ENCODE results near the gene CTTN. TPM values are rescaled to one million over a fixed set of nuclear protein-coding genes. Genes with fewer than 3 reads are reported as not detected.
"Not testable (repeated sequence)": the region's sequence is repeated elsewhere in the genome, so short reads cannot be mapped to it uniquely, and the experiment has no call there.

Gene CTTN
- total and polyA plus RNA-seq, 2 of the 8 experiments (the other 6 are each of a cell fraction or from before 2014, with no cell fraction given) = 84.6 to 216 TPM

GRCh38 chr11:70390882-70391281 lies 7.4 kb upstream of the CTTN start:
- peaks cover 0 to 12% (median 3%) of the 10 kb centered on the region in 4 experiments; a peak in 3 of 8 replicates for H3K36me3 ChIP-seq (ENCODE audit: control insufficient read depth in 2 of 4, insufficient read depth in 4 of 4, low read length in 3 of 4)
- H4K5ac ChIP-seq (ENCODE audit: insufficient read length, low read depth, low read length); H3K23ac ChIP-seq (ENCODE audit: insufficient read length); H2BK120ac ChIP-seq (replicated peaks; ENCODE audit: low read depth, low read length); H4K8ac ChIP-seq (ENCODE audit: extremely low read depth, insufficient read depth, low read length); H2BK12ac ChIP-seq (ENCODE audit: low read depth, low read length); POLR2A ChIA-PET (ENCODE audit: partially characterized antibody); H2AK5ac ChIP-seq (ENCODE audit: low read depth, low read length); H3K23me2 ChIP-seq (ENCODE audit: low read depth, low read length); DNase-seq (ENCODE audit: low read depth in 1 of 2, low spot score in 2 of 2); H3K4ac ChIP-seq (replicated peaks; ENCODE audit: insufficient read length, low read depth, low read length); H3K14ac ChIP-seq (ENCODE audit: insufficient read length); H3K79me1 ChIP-seq (ENCODE audit: low read depth, low read length); H3K9me3 ChIP-seq (ENCODE audit: insufficient read depth in 2 of 2, low read depth in 1 of 2, low read length in 1 of 2); FAIRE-seq; H3K18ac ChIP-seq (ENCODE audit: extremely low read depth, low read length); H3K27ac ChIP-seq (ENCODE audit: low read depth, low read length); H2BK15ac ChIP-seq (ENCODE audit: low read length); H3K56ac ChIP-seq (replicated peaks; ENCODE audit: insufficient read length, low read depth, low read length); H2BK5ac ChIP-seq (ENCODE audit: low read depth, low read length); H2BK20ac ChIP-seq (ENCODE audit: low read length); H3K9ac ChIP-seq (replicated peaks in 1 of 4; ENCODE audit: extremely low read depth in 1 of 4, low read depth in 3 of 4, low read length in 3 of 4); H2AFZ ChIP-seq (ENCODE audit: low read length); H3K27me3 ChIP-seq (replicated peaks in 1 of 4; ENCODE audit: control insufficient read depth in 3 of 4, extremely low read depth in 1 of 4, insufficient read depth in 3 of 4, low read length in 3 of 4): not testable (repeated sequence)
- 0 out of 4 replicates have a peak overlapping the region, but pooled peaks of 1 of the 2 experiments have one; percentile 3 for H3K4me2 ChIP-seq (ENCODE audit: insufficient read depth in 1 of 2, low read depth in 2 of 2, low read length in 2 of 2)
- peak overlapping the region; percentile 2 for H4K91ac ChIP-seq (replicated peaks; ENCODE audit: insufficient read length, low read length)
- H3K4me3 ChIP-seq (ENCODE audit: extremely low read depth in 1 of 4, insufficient read depth in 2 of 4, low read depth in 3 of 4, low read length in 4 of 4) = peak overlapping the region in 1 of 4 experiments; percentile 12; a peak in 1 of 8 replicates
- peaks cover 0 to 17% of the 10 kb centered on the region in 2 experiments; a peak in 2 of 4 replicates for H3K79me2 ChIP-seq (ENCODE audit: control insufficient read depth in 1 of 2, insufficient read depth in 2 of 2, low read length in 2 of 2)
- TF ChIP-seq YY1 (IDR thresholded peaks at IDR 0.05; ENCODE audit: low read depth, low read length) = peak; percentile 88
- H3K4me1 ChIP-seq (replicated peaks in 1 of 4; ENCODE audit: control insufficient read depth in 3 of 4, insufficient read depth in 4 of 4, low read length in 3 of 4) = peaks cover 5 to 17% (median 9%) of the 10 kb centered on the region in 4 experiments; a peak in 6 of 7 replicates
- 86% methylated on average over 6 of the region's 7 CpGs; no CpG with 5 or more reads in 1 of the 2 experiments for WGBS, 2 experiments (ENCODE audit: extremely low coverage in 1 of 2, insufficient coverage in 1 of 2, insufficient read length in 1 of 2, insufficient replicate concordance in 2 of 2, low coverage in 1 of 2, low lambda C conversion rate in 2 of 2, missing lambda C conversion rate in 1 of 2)
- CTCF ChIA-PET (ENCODE audit: partially characterized antibody) = interaction anchor here (2.1 kb wide), 1 partner anchor 14 kb away, joined by 5 read pairs; no protein-coding TSS in a partner anchor
- H4K20me1 ChIP-seq (replicated peaks in 1 of 2; ENCODE audit: control insufficient read depth in 1 of 2, insufficient read depth in 2 of 2, low read length in 2 of 2) = peaks cover 3 to 11% of the 10 kb centered on the region in 2 experiments

Measured in H1 (cell line).